MCF 10A (cell line): ENCODE measurements around the gene P4HA1. TPM values are rescaled to one million over a fixed set of nuclear protein-coding genes. Genes with fewer than 3 reads are reported as not detected.

ENCODE experiments used
- BruUV-seq: library from RNA; stranded (reverse); fragments of 400-500 nt; replicated peaks from 2 replicates; lab custom pipeline; 2021; lab: Mats Ljungman, UMichigan
- CTCF ChIA-PET: fragments of 300-600 bp; sonication (Branson Sonifier 250); formaldehyde crosslinking; extraction: SDS; loops from one replicate; lab custom pipeline; 2021; ENCODE audit warnings: antibody characterized with exemption, inconsistent platforms; lab: Yijun Ruan, JAX
- POLR2A ChIA-PET: fragments of 300-600, 350-650 bp; sonication (Branson Sonifier 250); formaldehyde crosslinking; extraction: SDS; loops from one replicate; lab custom pipeline; 2020; ENCODE audit warnings: antibody characterized with exemption, inconsistent platforms; lab: Yijun Ruan, JAX
- DNase-seq: peaks from one replicate; pipeline ENCODE4 v3.0.0-alpha.2; 2018; ENCODE audit not compliant: unreplicated experiment
- H3K27ac Mint-ChIP-seq: one replicate; pipeline ENCODE4 v1.8.0; 2022; ENCODE audit warnings: mild to moderate bottlenecking, low read depth, mixed read lengths; ENCODE audit not compliant: unreplicated experiment
- H3K27me3 Mint-ChIP-seq: one replicate; pipeline ENCODE4 v1.8.0; 2022; ENCODE audit warnings: mixed read lengths; ENCODE audit not compliant: insufficient read depth, unreplicated experiment
- H3K36me3 Mint-ChIP-seq: one replicate; pipeline ENCODE4 v1.8.0; 2022; ENCODE audit warnings: mild to moderate bottlenecking, moderate library complexity, mixed read lengths; ENCODE audit not compliant: insufficient read depth, unreplicated experiment
- H3K4me1 Mint-ChIP-seq: one replicate; pipeline ENCODE4 v1.8.0; 2022; ENCODE audit warnings: mixed read lengths; ENCODE audit not compliant: insufficient read depth, unreplicated experiment
- H3K4me3 Mint-ChIP-seq: one replicate; pipeline ENCODE4 v1.8.0; 2022; ENCODE audit warnings: mild to moderate bottlenecking, moderate library complexity, mixed read lengths; ENCODE audit not compliant: unreplicated experiment
- H3K9me3 Mint-ChIP-seq: one replicate; pipeline ENCODE4 v1.8.0; 2022; ENCODE audit warnings: mixed read lengths; ENCODE audit not compliant: unreplicated experiment
- CTCF ChIP-seq: fragments of 200-600 bp; IDR thresholded peaks from one replicate; pipeline ENCODE4 v1.8.0; 2022; ENCODE audit warnings: antibody characterized with exemption, mild to moderate bottlenecking; ENCODE audit not compliant: unreplicated experiment
- intact Hi-C: fragments of 100-400 bp; cut with micrococcal nuclease; formaldehyde crosslinking; loops from 2 replicates; pipeline ENCODE4 v1.14.1; 2022
- total RNA-seq: library from RNA; stranded (reverse); gene quantifications from 2 replicates; pipeline ENCODE4 v1.2.3, GENCODE V29; 2022

P4HA1 gene
- total RNA-seq, 1 experiment from 2014 or later = 23.9 TPM

- intact Hi-C loops = no loop called here
- BruUV-seq = no TSS peak
- H3K4me3 Mint-ChIP-seq = no peak overlapping the region
- no peak overlapping the region for H3K27ac Mint-ChIP-seq
- H3K9me3 Mint-ChIP-seq = no peaks in the 10 kb centered on the region
- ChIA-PET POLR2A (no interaction called here), CTCF (interaction anchor here (0.6 kb wide), 1 partner anchor 39 kb away, joined by 4 read pairs; no protein-coding TSS in a partner anchor)
- no peak for DNase-seq
- no peaks in the 10 kb centered on the region for H3K27me3 Mint-ChIP-seq
- H3K4me1 Mint-ChIP-seq = no peaks in the 10 kb centered on the region
- H3K36me3 Mint-ChIP-seq = peaks cover 27% of the 10 kb centered on the region
- TF ChIP-seq CTCF = no peak
Measured at GRCh38 chr10:73106301-73106700, 9.6 kb upstream of the P4HA1 start.

- DNase-seq = no peak
- Mint-ChIP-seq H3K27ac (no peak overlapping the region), H3K27me3 (no peaks in the 10 kb centered on the region), H3K36me3 (peaks cover 20% of the 10 kb centered on the region), H3K9me3 (no peaks in the 10 kb centered on the region), H3K4me1 (no peaks in the 10 kb centered on the region), H3K4me3 (no peak overlapping the region)
- TF ChIP-seq CTCF = no peak
- intact Hi-C loops = loop anchor here (5.0 kb wide), 1 partner anchor 33 kb away; no protein-coding TSS in a partner anchor
- no TSS peak for BruUV-seq
- ChIA-PET POLR2A (interaction anchor here (0.7 to 8.7 kb wide), 3 partner anchors 11 to 46 kb away, joined by 3 to 200 read pairs (median 3); partner anchors contain the start of gene NUDT13), CTCF (interaction anchor here (0.6 to 1.4 kb wide), 3 partner anchors 11 to 1282 kb away, joined by 3 to 4 read pairs (median 4); partner anchors contain the start of gene NUDT13)
Measured at GRCh38 chr10:73099141-73099540, 2.5 kb upstream of the P4HA1 start.

GRCh38 chr10:73097305-73097670 lies 622 bp upstream of the P4HA1 start:
- H3K4me3 Mint-ChIP-seq = peak overlapping the region; percentile 85
- CTCF ChIA-PET = interaction anchor here (0.7 to 5.6 kb wide), 11 partner anchors 10 to 71 kb away, joined by 3 to 66 read pairs (median 4); partner anchors contain the start of genes ECD, FAM149B1 and NUDT13
- H3K27me3 Mint-ChIP-seq = no peaks in the 10 kb centered on the region
- POLR2A ChIA-PET = interaction anchor here (0.6 to 8.7 kb wide), 15 partner anchors 13 to 1246 kb away, joined by 3 to 200 read pairs (median 9); partner anchors contain the start of genes DNAJC9, ECD, FAM149B1 and NUDT13
- intact Hi-C loops = loop anchor here (2.0 to 5.0 kb wide), 2 partner anchors 14 to 35 kb away; partner anchors contain the start of gene NUDT13
- DNase-seq = no peak
- no peaks in the 10 kb centered on the region for H3K9me3 Mint-ChIP-seq
- TSS peak; percentile 63 for BruUV-seq
- peaks cover 18% of the 10 kb centered on the region for H3K36me3 Mint-ChIP-seq
- no peaks in the 10 kb centered on the region for H3K4me1 Mint-ChIP-seq
- peak overlapping the region; percentile 92 for H3K27ac Mint-ChIP-seq
- no peak for TF ChIP-seq CTCF

- Mint-ChIP-seq H3K36me3 (peaks cover 16% of the 10 kb centered on the region), H3K27ac (peak overlapping the region; percentile 92), H3K9me3 (no peaks in the 10 kb centered on the region), H3K27me3 (no peaks in the 10 kb centered on the region), H3K4me3 (peak overlapping the region; percentile 85), H3K4me1 (no peaks in the 10 kb centered on the region)
- DNase-seq = peak; percentile 84
- BruUV-seq = no TSS peak
- ChIA-PET POLR2A (interaction anchor here (0.6 to 8.7 kb wide), 31 partner anchors 9 to 822 kb away, joined by 3 to 200 read pairs (median 5); partner anchors contain the start of genes CFAP70, DDIT4, DNAJB12 and DNAJC9), CTCF (interaction anchor here (0.6 to 5.6 kb wide), 15 partner anchors 9 to 745 kb away, joined by 3 to 66 read pairs (median 4); partner anchors contain the start of gene NUDT13)
- TF ChIP-seq CTCF = no peak
- intact Hi-C loops = loop anchor here (2.0 to 5.0 kb wide), 2 partner anchors 15 to 36 kb away; partner anchors contain the start of gene NUDT13
Measured at GRCh38 chr10:73096041-73096448, 621 bp downstream of the P4HA1 start.
